Endothelial cell of umbilical vein (primary cell): Measurements from ENCODE around the gene SESN3. TPM values are rescaled to one million over a fixed set of nuclear protein-coding genes. Genes with fewer than 3 reads are reported as not detected.

Experiments
- BruUV-seq: library from RNA; stranded (reverse); fragments of 400-500 nt; replicated peaks from 2 replicates; lab custom pipeline; 2021; lab: Mats Ljungman, UMichigan
- CTCF ChIA-PET: fragments of 300-600, 350-600 bp; sonication (Branson Sonifier 250); formaldehyde crosslinking; loops from one replicate; lab custom pipeline; 2021; ENCODE audit warnings: antibody characterized with exemption, inconsistent platforms; lab: Charles Lee
- POLR2A ChIA-PET: fragments of 300-600, 350-600 bp; sonication (Branson Sonifier 250); formaldehyde crosslinking; loops from one replicate; lab custom pipeline; 2021; ENCODE audit warnings: antibody characterized with exemption, inconsistent platforms; lab: Charles Lee
- DNase-seq: peaks from one replicate; pipeline ENCODE4 v3.0.0-alpha.2; 2011; ENCODE audit warnings: low read depth, low spot score
- FAIRE-seq: peaks from 2 replicates; lab custom pipeline; 2011; peaks lifted over from hg19 to GRCh38; lab: Jason Lieb, UNC
- H2AFZ ChIP-seq: 2 replicates; pipeline ENCODE4 v1.6.0; 2012; ENCODE audit warnings: low read depth, low read length, control low read depth, inconsistent platforms
- H3K27ac ChIP-seq: 2 replicates; pipeline ENCODE4 v1.5.1; 2011; ENCODE audit warnings: low read depth, mild to moderate bottlenecking, control low read depth, low read length, moderate library complexity; ENCODE audit not compliant: insufficient read depth
- H3K27me3 ChIP-seq, 2 experiments: 2 replicates each; pipeline versions ENCODE4 v1.6.0 to v1.6.1; 2011; ENCODE audit warnings: low read length in 2 of 2, mixed read lengths in 1 of 2; ENCODE audit not compliant: control insufficient read depth in 2 of 2, insufficient read depth in 2 of 2
- H3K36me3 ChIP-seq, 2 experiments: 2 replicates in 1 of 2; 3 replicates in 1 of 2; pipeline ENCODE4 v1.5.1; 2011; ENCODE audit warnings: low read length in 2 of 2, mild to moderate bottlenecking in 1 of 2, moderate library complexity in 1 of 2; ENCODE audit not compliant: control insufficient read depth in 2 of 2, insufficient read depth in 2 of 2; ENCODE audit errors: extremely low read depth in 1 of 2
- H3K4me1 ChIP-seq: 3 replicates; pipeline ENCODE4 v1.5.1; 2011; ENCODE audit warnings: mild to moderate bottlenecking, low read length; ENCODE audit not compliant: control insufficient read depth, insufficient read depth; ENCODE audit errors: extremely low read depth
- H3K4me2 ChIP-seq: 2 replicates; pipeline ENCODE4 v1.6.1; 2011; ENCODE audit warnings: low read length, control low read depth, mixed read lengths; ENCODE audit not compliant: insufficient read depth
- H3K4me3 ChIP-seq, 3 experiments: fragments of 200-600 bp in 1 of 3; sonication (generic), shearing (Covaris generic) in 1 of 3; replicated peaks in 1 of 3; 2 replicates each; pipeline ENCODE4 v1.5.1; 2011 to 2016; ENCODE audit warnings: control low read depth in 3 of 3, low read length in 3 of 3, mild to moderate bottlenecking in 2 of 3, inconsistent platforms in 1 of 3, low read depth in 1 of 3, moderate library complexity in 1 of 3; ENCODE audit not compliant: insufficient read depth in 1 of 3
- H3K79me2 ChIP-seq: 2 replicates; pipeline ENCODE4 v1.6.0; 2012; ENCODE audit warnings: low read length, inconsistent platforms; ENCODE audit not compliant: control insufficient read depth, insufficient read depth
- H3K9ac ChIP-seq: replicated peaks from 2 replicates; pipeline ENCODE3; 2011; ENCODE audit warnings: low read length, control low read depth; ENCODE audit not compliant: insufficient read depth; ENCODE audit errors: extremely low read depth
- H3K9me1 ChIP-seq: replicated peaks from 3 replicates; pipeline ENCODE4 v1.6.0; 2011; ENCODE audit warnings: mild to moderate bottlenecking, low read length; ENCODE audit not compliant: control insufficient read depth, insufficient read depth; ENCODE audit errors: extremely low read depth
- H3K9me3 ChIP-seq: replicated peaks from 2 replicates; pipeline ENCODE4 v1.5.1; 2012; ENCODE audit warnings: low read length, inconsistent platforms; ENCODE audit not compliant: control insufficient read depth, insufficient read depth
- H4K20me1 ChIP-seq: replicated peaks from 2 replicates; pipeline ENCODE3; 2011; ENCODE audit warnings: mild to moderate bottlenecking, low read length; ENCODE audit not compliant: control insufficient read depth, insufficient read depth; ENCODE audit errors: extremely low read depth
- CTCF ChIP-seq, 2 donors: IDR thresholded peaks; 1 replicate in 1 of 2; 2 replicates in 1 of 2; pipeline ENCODE4 v1.5.1; 2011; ENCODE audit warnings: low read length in 2 of 2, mild to moderate bottlenecking in 2 of 2, moderate library complexity in 2 of 2, control low read depth in 1 of 2, inconsistent platforms in 1 of 2, low read depth in 1 of 2; ENCODE audit not compliant: insufficient read depth in 1 of 2; ENCODE audit errors: extremely low read depth in 1 of 2
- EZH2 ChIP-seq: IDR thresholded peaks from 2 replicates; pipeline ENCODE4 v1.6.1; 2012; ENCODE audit warnings: borderline replicate concordance, low read depth, mild to moderate bottlenecking, moderate library complexity, low read length, inconsistent platforms; ENCODE audit not compliant: severe bottlenecking
- FOS ChIP-seq: IDR thresholded peaks from 2 replicates; pipeline ENCODE4 v1.6.1; 2011; ENCODE audit warnings: mild to moderate bottlenecking, low read length, moderate library complexity, borderline replicate concordance; ENCODE audit not compliant: insufficient read depth
- GATA2 ChIP-seq: IDR thresholded peaks from 2 replicates; pipeline ENCODE4 v1.7.0; 2011; ENCODE audit warnings: low read depth, mild to moderate bottlenecking, moderate library complexity, mixed read lengths, low read length; ENCODE audit not compliant: insufficient read length, insufficient read depth
- JUN ChIP-seq: IDR thresholded peaks from 2 replicates; pipeline ENCODE4 v1.6.1; 2011; ENCODE audit warnings: borderline replicate concordance, low read depth; ENCODE audit not compliant: insufficient read length, insufficient read depth
- MAX ChIP-seq: IDR thresholded peaks from 2 replicates; pipeline ENCODE4 v1.6.1; 2011; ENCODE audit not compliant: insufficient read depth, insufficient read length
- POLR2A ChIP-seq: IDR thresholded peaks from 2 replicates; pipeline ENCODE4 v1.6.1; 2012; ENCODE audit warnings: low read depth, mild to moderate bottlenecking, control low read depth, low read length
- POLR2AphosphoS5 ChIP-seq: IDR thresholded peaks from 2 replicates; pipeline ENCODE4 v1.6.1; 2012; ENCODE audit warnings: low read depth, mild to moderate bottlenecking, control low read depth, low read length, moderate library complexity; ENCODE audit not compliant: insufficient read depth
- dilution Hi-C: fragments of 300-500 bp; cut with MboI; formaldehyde crosslinking; loops from one replicate; pipeline ENCODE4 v1.15.0; 2019; ENCODE audit warnings: low sequenced_read_pairs; ENCODE audit not compliant: extremely low pct_ligation_motif_present
- intact Hi-C: fragments of 100-400 bp; cut with micrococcal nuclease; formaldehyde crosslinking; loops from one replicate; pipeline ENCODE4 v1.10.0; 2022
- polyA plus RNA-seq, 4 experiments: library from polyadenylated mRNA; depleted of rRNA in 3 of 4; stranded (reverse) in 3 of 4; unstranded in 1 of 4; fragments of >200 nt; gene quantifications; 2 replicates each; pipeline versions ENCODE4 v1.2.1 to v1.2.3, GENCODE V29; 2011 to 2012; ENCODE audit warnings: missing spikeins in 1 of 4
- total RNA-seq: library from RNA; stranded (reverse); gene quantifications from 2 replicates; pipeline ENCODE4 v1.2.3, GENCODE V29; 2021

SESN3 gene
- total and polyA plus RNA-seq, 2 donors (not counting 3 experiments of a cell fraction or from before 2014, with no cell fraction given), result 1.6 to 6.9 TPM

- FAIRE-seq, result no peak
- TF ChIP-seq GATA2 (no peak), POLR2AphosphoS5 (no peak), JUN (no peak), CTCF (IDR thresholded peaks at IDR 0.05; ENCODE audit: extremely low read depth in 1 of 2, insufficient read depth in 1 of 2, low read depth in 1 of 2, low read length in 2 of 2) (no peak), MAX (no peak), POLR2A (no peak), EZH2 (no peak), FOS (no peak)
- Histone ChIP-seq H3K27ac (no peak overlapping the region), H3K9ac (no peak overlapping the region), H3K79me2 (no peaks in the 10 kb centered on the region), H3K4me3 (no peak overlapping the region), H3K9me3 (no peaks in the 10 kb centered on the region), H3K9me1 (no peaks in the 10 kb centered on the region), H3K4me2 (no peak overlapping the region), H2AFZ (no peak overlapping the region), H3K27me3 (no peaks in the 10 kb centered on the region), H4K20me1 (no peaks in the 10 kb centered on the region), H3K4me1 (no peaks in the 10 kb centered on the region), H3K36me3 (no peaks in the 10 kb centered on the region)
- POLR2A ChIA-PET, result no interaction called here
- no TSS peak for BruUV-seq
- CTCF ChIA-PET, result interaction anchor here (1.3 kb wide), 1 partner anchor 53 kb away, joined by 3 read pairs; no protein-coding TSS in a partner anchor
- no peak for DNase-seq
- dilution Hi-C loops, result no loop called here
- intact Hi-C loops, result no loop called here
These were observed 55.1 kb downstream of the SESN3 start for GRCh38 chr11:95175818-95176380.
